Loucy (cell line): ENCODE measurements around the gene HOXA3.

ENCODE experiments used
- EZH2phosphoT487 ChIP-seq: fragments of 200-600 bp; IDR thresholded peaks from 2 replicates; pipeline ENCODE4 v1.6.1; 2018; ENCODE audit warnings: antibody characterized with exemption, mild to moderate bottlenecking, moderate library complexity, borderline replicate concordance
- TF ChIP-seq, protein P1 (sequence below): fragments of 200-600 bp; sonication (generic); conservative IDR thresholded peaks from 2 replicates; pipeline ENCODE4 v1.5.1; 2014; ENCODE audit warnings: mild to moderate bottlenecking, antibody characterized with exemption, low read length

DNA sequence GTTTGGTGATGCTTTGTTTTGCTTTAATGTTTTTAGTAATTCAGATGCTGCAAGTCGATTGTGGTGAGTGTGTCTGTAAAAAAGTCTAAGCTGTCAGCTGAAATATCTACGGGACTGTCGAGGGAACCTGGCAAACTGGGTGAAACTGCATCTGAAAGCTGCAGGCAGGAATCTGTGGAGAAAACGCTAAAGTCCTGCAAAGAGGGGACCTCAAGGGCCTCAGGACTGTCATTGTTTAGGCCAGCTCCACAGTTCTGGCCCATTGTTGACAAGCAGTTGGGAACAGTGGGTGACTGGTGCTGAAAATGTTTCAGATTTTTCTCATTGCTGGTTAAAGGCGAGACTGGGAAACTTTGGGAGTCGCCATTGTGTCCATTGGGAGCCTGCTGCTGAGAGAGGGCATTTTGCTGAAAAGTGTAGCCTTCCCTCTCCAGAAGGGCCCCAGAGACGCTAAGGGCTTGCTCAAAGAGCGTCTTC is 51.7 kb downstream of the HOXA3 start:
- no peak for TF ChIP-seq EZH2phosphoT487
- TF ChIP-seq, protein P1, sequence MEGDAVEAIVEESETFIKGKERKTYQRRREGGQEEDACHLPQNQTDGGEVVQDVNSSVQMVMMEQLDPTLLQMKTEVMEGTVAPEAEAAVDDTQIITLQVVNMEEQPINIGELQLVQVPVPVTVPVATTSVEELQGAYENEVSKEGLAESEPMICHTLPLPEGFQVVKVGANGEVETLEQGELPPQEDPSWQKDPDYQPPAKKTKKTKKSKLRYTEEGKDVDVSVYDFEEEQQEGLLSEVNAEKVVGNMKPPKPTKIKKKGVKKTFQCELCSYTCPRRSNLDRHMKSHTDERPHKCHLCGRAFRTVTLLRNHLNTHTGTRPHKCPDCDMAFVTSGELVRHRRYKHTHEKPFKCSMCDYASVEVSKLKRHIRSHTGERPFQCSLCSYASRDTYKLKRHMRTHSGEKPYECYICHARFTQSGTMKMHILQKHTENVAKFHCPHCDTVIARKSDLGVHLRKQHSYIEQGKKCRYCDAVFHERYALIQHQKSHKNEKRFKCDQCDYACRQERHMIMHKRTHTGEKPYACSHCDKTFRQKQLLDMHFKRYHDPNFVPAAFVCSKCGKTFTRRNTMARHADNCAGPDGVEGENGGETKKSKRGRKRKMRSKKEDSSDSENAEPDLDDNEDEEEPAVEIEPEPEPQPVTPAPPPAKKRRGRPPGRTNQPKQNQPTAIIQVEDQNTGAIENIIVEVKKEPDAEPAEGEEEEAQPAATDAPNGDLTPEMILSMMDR, result no peak
